KOPT-K1 (cell line): ENCODE results near the gene DDRGK1.
A peak's percentile ranks its signal among the peaks of the same experiment; 100 is the strongest.
"Not testable (repeated sequence)": the region's sequence is repeated elsewhere in the genome, so short reads cannot be mapped to it uniquely, and the experiment has no call there.

Experiments
- H3K27ac ChIP-seq: fragments of 200-600 bp; sonication (generic); 2 replicates; pipeline ENCODE4 v1.5.1; 2016; ENCODE audit warnings: antibody characterized with exemption, mild to moderate bottlenecking, low read depth, low read length; ENCODE audit not compliant: poor library complexity, severe bottlenecking
- H3K36me3 ChIP-seq: fragments of 200-600 bp; sonication (generic); 2 replicates; pipeline ENCODE4 v1.5.1; 2017; ENCODE audit warnings: antibody characterized with exemption, mild to moderate bottlenecking, low read length, moderate library complexity; ENCODE audit not compliant: insufficient read depth
- H3K9me3 ChIP-seq: fragments of 200-600 bp; sonication (generic); 2 replicates; pipeline ENCODE4 v1.5.1; 2017; ENCODE audit warnings: antibody characterized with exemption, low read length, mild to moderate bottlenecking; ENCODE audit not compliant: insufficient read depth, poor library complexity, severe bottlenecking

Gene DDRGK1

GRCh38 chr20:3227506-3227905, 23.0 kb upstream of the DDRGK1 start:
- Histone ChIP-seq H3K9me3 (no peaks in the 10 kb centered on the region), H3K27ac (no peak overlapping the region), H3K36me3 (peaks cover 29% of the 10 kb centered on the region)

GRCh38 chr20:3226864-3227263, 22.4 kb upstream of the DDRGK1 start:
- no peak overlapping the region for H3K27ac ChIP-seq

GRCh38 chr20:3226093-3226492, 21.6 kb upstream of the DDRGK1 start:
- peaks cover 44% of the 10 kb centered on the region for H3K36me3 ChIP-seq
- H3K27ac ChIP-seq: no peak overlapping the region
- no peaks in the 10 kb centered on the region for H3K9me3 ChIP-seq

More at GRCh38 chr20:3226864-3227263, 22.4 kb upstream of the DDRGK1 start:
- H3K9me3 ChIP-seq: no peaks in the 10 kb centered on the region
- H3K36me3 ChIP-seq: peaks cover 36% of the 10 kb centered on the region

GRCh38 chr20:3224681-3225421, 20.4 kb upstream of the DDRGK1 start:
- H3K27ac ChIP-seq: no peak overlapping the region
- H3K36me3 ChIP-seq: peaks cover 56% of the 10 kb centered on the region
- no peaks in the 10 kb centered on the region for H3K9me3 ChIP-seq

- Histone ChIP-seq H3K36me3 (peaks cover 63% of the 10 kb centered on the region), H3K9me3 (no peaks in the 10 kb centered on the region), H3K27ac (no peak overlapping the region)
Observed at GRCh38 chr20:3223994-3224680, 19.7 kb upstream of the DDRGK1 start.

- Histone ChIP-seq H3K9me3 (no peaks in the 10 kb centered on the region), H3K36me3 (peaks cover 68% of the 10 kb centered on the region), H3K27ac (peak overlapping the region; percentile 34)
Observed at GRCh38 chr20:3223651-3223993, 19.1 kb upstream of the DDRGK1 start.

GRCh38 chr20:3222635-3223600, 18.4 kb upstream of the DDRGK1 start:
- H3K9me3 ChIP-seq: no peaks in the 10 kb centered on the region
- H3K27ac ChIP-seq: peak overlapping the region; percentile 34
- H3K36me3 ChIP-seq: peaks cover 75% of the 10 kb centered on the region

- no peaks in the 10 kb centered on the region for H3K9me3 ChIP-seq
- H3K36me3 ChIP-seq: peaks cover 88% of the 10 kb centered on the region
- no peak overlapping the region for H3K27ac ChIP-seq
Observed at GRCh38 chr20:3221398-3222226, 17.1 kb upstream of the DDRGK1 start.

- peaks cover 97% of the 10 kb centered on the region for H3K36me3 ChIP-seq
- no peak overlapping the region for H3K27ac ChIP-seq
- H3K9me3 ChIP-seq: no peaks in the 10 kb centered on the region
Observed at GRCh38 chr20:3218307-3218988, 14.0 kb upstream of the DDRGK1 start.

GRCh38 chr20:3215359-3215917, 11.0 kb upstream of the DDRGK1 start:
- peaks cover 76% of the 10 kb centered on the region for H3K36me3 ChIP-seq
- H3K9me3 ChIP-seq, H3K27ac ChIP-seq: not testable (repeated sequence)

- Histone ChIP-seq H3K36me3 (peaks cover 53% of the 10 kb centered on the region), H3K27ac (no peak overlapping the region), H3K9me3 (no peaks in the 10 kb centered on the region)
Observed at GRCh38 chr20:3213226-3213625, 8.7 kb upstream of the DDRGK1 start.

GRCh38 chr20:3210346-3210745, 5.9 kb upstream of the DDRGK1 start:
- Histone ChIP-seq H3K36me3 (peaks cover 25% of the 10 kb centered on the region), H3K27ac (peak overlapping the region; percentile 74), H3K9me3 (no peaks in the 10 kb centered on the region)

- Histone ChIP-seq H3K36me3 (peaks cover 21% of the 10 kb centered on the region), H3K9me3 (no peaks in the 10 kb centered on the region), H3K27ac (peak overlapping the region; percentile 74)
Observed at GRCh38 chr20:3209946-3210317, 5.5 kb upstream of the DDRGK1 start.
